ENCODE data around the gene LTB.

Gene LTB

GRCh38 chr6:31582230-31582643 lies at the start of gene LTB:
Gene LTB, minus strand, starts transcription at chr6:31582424. Its CDS starts 7 bp downstream, at chr6:31582417.
- peak; percentile 83 for DNase-seq

GRCh38 chr6:31631681-31632278 lies 49.6 kb upstream of the LTB start:
- no peak for DNase-seq

- DNase-seq: no peak
These were observed 49.0 kb upstream of the LTB start for GRCh38 chr6:31631209-31631608.

- no peak for DNase-seq
These were observed 48.1 kb upstream of the LTB start for GRCh38 chr6:31630177-31630934.

GRCh38 chr6:31629014-31629413 lies 46.8 kb upstream of the LTB start:
- no peak for DNase-seq

GRCh38 chr6:31627690-31628287 lies 45.6 kb upstream of the LTB start:
- DNase-seq: no peak

GRCh38 chr6:31626952-31627351 lies 44.7 kb upstream of the LTB start:
- DNase-seq: no peak

GRCh38 chr6:31624070-31624469 lies 41.8 kb upstream of the LTB start:
- DNase-seq: no peak

GRCh38 chr6:31622684-31623091 lies 40.5 kb upstream of the LTB start:
- DNase-seq: no peak

GRCh38 chr6:31621991-31622390 lies 39.8 kb upstream of the LTB start:
- no peak for DNase-seq

GRCh38 chr6:31621320-31621939 lies 39.2 kb upstream of the LTB start:
- no peak for DNase-seq

- DNase-seq: no peak
These were observed 38.5 kb upstream of the LTB start, which contains the start of gene PRRC2A for GRCh38 chr6:31620586-31621319. Gene PRRC2A, plus strand, starts transcription at chr6:31620715. Its CDS starts 2,075 bp downstream, at chr6:31622790.

GRCh38 chr6:31619805-31620585 lies 37.8 kb upstream of the LTB start:
- DNase-seq: peak; percentile 98

GRCh38 chr6:31617010-31617409 lies 34.8 kb upstream of the LTB start:
- no peak for DNase-seq

GRCh38 chr6:31615748-31616147 lies 33.5 kb upstream of the LTB start:
- peak; percentile 23 for DNase-seq

- DNase-seq: no peak
These were observed 32.7 kb upstream of the LTB start, which contains the start of gene AIF1 for GRCh38 chr6:31614684-31615578. Gene AIF1, plus strand, starts transcription at chr6:31615234. Its CDS starts 96 bp downstream, at chr6:31615330.

- DNase-seq: no peak
These were observed 31.9 kb upstream of the LTB start for GRCh38 chr6:31614075-31614619.

GRCh38 chr6:31610968-31611367 lies 28.7 kb upstream of the LTB start:
- DNase-seq: no peak

GRCh38 chr6:31609519-31610406 lies 27.5 kb upstream of the LTB start:
- DNase-seq: no peak
